ENCODE results near the gene CAD. TPM values are rescaled to one million over a fixed set of nuclear protein-coding genes. Genes with fewer than 3 reads are reported as not detected.

The CAD gene
- total and polyA plus RNA-seq, 10 of the 15 experiments (the other 5 are each of a cell fraction or from before 2014, with no cell fraction given): 7.6 to 119 (median 50.7) TPM

- H3K79me2 ChIP-seq (ENCODE audit: control insufficient read depth, insufficient read depth, low read length): no peaks in the 10 kb centered on the region
- H3K27ac ChIP-seq (ENCODE audit: control insufficient read depth, insufficient read depth): no peak overlapping the region
- no TSS peak for BruUV-seq (replicated peaks)
- FAIRE-seq: no peak
- in situ Hi-C loops (cut with MboI) (loop anchor here (5.0 kb wide), 2 partner anchors 188 to 323 kb away; no protein-coding TSS in a partner anchor), intact Hi-C loops (cut with micrococcal nuclease; ENCODE audit: unreplicated experiment) (loop anchor here (10.0 kb wide), 1 partner anchor 110 kb away; no protein-coding TSS in a partner anchor)
- DNase-seq (ENCODE audit: low read depth, low spot score): no peak
- TF ChIP-seq PKNOX1 (IDR thresholded peaks at IDR 0.05) (no peak), NRF1 (conservative IDR thresholded peaks at IDR 0.05; ENCODE audit: low read depth, low read length) (no peak), ZSCAN29 (IDR thresholded peaks at IDR 0.05) (no peak), CBFB (IDR thresholded peaks at IDR 0.05; ENCODE audit: low read depth) (no peak), ZBTB4 (CRISPR knock-in tag; IDR thresholded peaks at IDR 0.05) (no peak), BCL3 (IDR thresholded peaks at IDR 0.05; ENCODE audit: borderline replicate concordance, insufficient read depth, low read depth, low read length, poor library complexity, severe bottlenecking) (no peak), PAX5 (IDR thresholded peaks at IDR 0.05; ENCODE audit: borderline replicate concordance, low read depth, low read length) (no peak), ZBTB33 (IDR thresholded peaks at IDR 0.05) (no peak), ZNF207 (IDR thresholded peaks at IDR 0.05; ENCODE audit: borderline replicate concordance) (no peak)
- ChIA-PET POLR2A (no interaction called here), RAD21 (ENCODE audit: unreplicated experiment) (no interaction called here), CTCF (interaction anchor here (2.1 to 9.6 kb wide), 2 partner anchors 185 to 323 kb away, joined by 6 to 132 read pairs; no protein-coding TSS in a partner anchor), SMC1A (ENCODE audit: uncharacterized antibody, unreplicated experiment) (no interaction called here)
- H3K4me2 ChIP-seq (ENCODE audit: control insufficient read depth, insufficient read depth): no peak overlapping the region
- no peak overlapping the region for H3K4me3 ChIP-seq
- WGBS (ENCODE audit: insufficient coverage, insufficient replicate concordance, low lambda C conversion rate, missing lambda C conversion rate): 41% methylated on average over 1 of the region's 1 CpG
- no peaks in the 10 kb centered on the region for H4K20me1 ChIP-seq (ENCODE audit: control insufficient read depth, insufficient read depth)
- peaks cover 0 to 6% of the 10 kb centered on the region in 2 experiments; a peak in 3 of 4 replicates for H3K27me3 ChIP-seq (replicated peaks in 1 of 2; ENCODE audit: control insufficient read depth in 2 of 2, insufficient read depth in 2 of 2, low read length in 1 of 2)
- no peaks in the 10 kb centered on the region for H3K4me1 ChIP-seq (ENCODE audit: control insufficient read depth, insufficient read depth, low read length)
- ATAC-seq: no peak
- H2AFZ ChIP-seq (ENCODE audit: control insufficient read depth, low read depth, low read length): no peak overlapping the region
- no peak overlapping the region for H3K9ac ChIP-seq (ENCODE audit: control insufficient read depth, insufficient read depth, low read length)
- H3K9me3 ChIP-seq (replicated peaks; ENCODE audit: control insufficient read depth, insufficient read depth, low read length): no peaks in the 10 kb centered on the region
- no peaks in the 10 kb centered on the region for H3K36me3 ChIP-seq (ENCODE audit: control insufficient read depth in 2 of 2, insufficient read depth in 2 of 2, low read length in 1 of 2)
Observed at GRCh38 chr2:27284996-27285395, 67.8 kb downstream of the CAD start.

Measured in GM12878 (cell line).